Muscle of leg (tissue), 9 donors: ENCODE results near the gene SLC46A3. TPM values are rescaled to one million over a fixed set of nuclear protein-coding genes. Genes with fewer than 3 reads are reported as not detected.

Source experiments
- polyA plus RNA-seq, 8 donors: library from polyadenylated mRNA; unstranded; fragments of 120-200 nt; gene quantifications; one replicate each; pipeline versions ENCODE4 v1.2.1 to v1.2.3, GENCODE V29; 2013; ENCODE audit warnings: inconsistent platforms in 1 of 8, low replicate concordance in 1 of 8; ENCODE audit not compliant: insufficient read length in 8 of 8, insufficient read depth in 1 of 8
- total RNA-seq: library from RNA; stranded (reverse); fragments of 120-200 nt; gene quantifications from one replicate; pipeline ENCODE4 v1.2.4, GENCODE V29; 2013

SLC46A3 gene
- total and polyA plus RNA-seq, 9 donors = 0.91 to 8.0 (median 1.4) TPM

Other genes with a start within 250 kb of the SLC46A3 start
- gene FLT1, start 223.8 kb downstream of the SLC46A3 start, total RNA-seq = 16.1 TPM
- gene FLT1, start 223.8 kb downstream of the SLC46A3 start, polyA plus RNA-seq = 10 to 100 TPM; 13.2 to 17.3 (median 15.2) TPM
- gene POMP, start 59.8 kb downstream of the SLC46A3 start, total RNA-seq = 63.9 TPM
- 10 to 100 TPM; 63.9 to 77.9 (median 71.3) TPM for gene POMP, start 59.8 kb downstream of the SLC46A3 start, polyA plus RNA-seq
- gene MTUS2, start 101.4 kb upstream of the SLC46A3 start, total RNA-seq = 11.3 TPM
- gene MTUS2, start 101.4 kb upstream of the SLC46A3 start, polyA plus RNA-seq = 10 to 100 TPM; 16.6 to 29.5 (median 21.8) TPM